Activated naive CD4-positive, alpha-beta T cell treated with anti-CD3 and anti-CD28 coated beads, Interleukin-2, amount 50 U/mL, for 72 hours (primary cell): Measurements from ENCODE around the gene ROR2. TPM values are rescaled to one million over a fixed set of nuclear protein-coding genes. Genes with fewer than 3 reads are reported as not detected.
"Not testable (repeated sequence)": the region's sequence is repeated elsewhere in the genome, so short reads cannot be mapped to it uniquely, and the experiment has no call there.

ENCODE experiments used
- ATAC-seq, 2 donors: fragments of 150-1000 bp; cut with Tn5 transposase; 2 replicates each; pipeline ENCODE4 v1.10.0; 2021; ENCODE audit warnings: mild to moderate bottlenecking in 2 of 2, moderate library complexity in 2 of 2
- DNase-seq, 2 donors: peaks; one replicate each; pipeline ENCODE4 v3.0.0; 2021 to 2022; ENCODE audit warnings: low spot score in 2 of 2
- H3K27ac Mint-ChIP-seq, 2 donors: one replicate each; pipeline ENCODE4 v1.8.0; 2022; ENCODE audit warnings: mild to moderate bottlenecking in 2 of 2, mixed read lengths in 2 of 2
- H3K36me3 Mint-ChIP-seq, 2 donors: one replicate each; pipeline ENCODE4 v1.8.0; 2022; ENCODE audit warnings: mixed read lengths in 2 of 2
- H3K9me3 Mint-ChIP-seq, 2 donors: one replicate each; pipeline ENCODE4 v1.8.0; 2022; ENCODE audit warnings: mixed read lengths in 2 of 2
- total RNA-seq, 2 donors: library from RNA; stranded (reverse); gene quantifications; one replicate each; pipeline ENCODE4 v1.2.3, GENCODE V29; 2022

Gene ROR2
- total RNA-seq, 2 donors from 2014 or later, result not detected

GRCh38 chr9:91813176-91813795 is 136.7 kb downstream of the ROR2 start:
- H3K36me3 Mint-ChIP-seq, result no peaks in the 10 kb centered on the region
- no peak overlapping the region for H3K27ac Mint-ChIP-seq
- DNase-seq, result no peak
- no peaks in the 10 kb centered on the region for H3K9me3 Mint-ChIP-seq
- no peak for ATAC-seq

GRCh38 chr9:91812191-91812590 is 137.8 kb downstream of the ROR2 start:
- H3K9me3 Mint-ChIP-seq, result no peaks in the 10 kb centered on the region
- DNase-seq (no peak), ATAC-seq (no peak)
- H3K27ac Mint-ChIP-seq, result no peak overlapping the region
- no peaks in the 10 kb centered on the region for H3K36me3 Mint-ChIP-seq

- H3K27ac Mint-ChIP-seq, result no peak overlapping the region
- H3K36me3 Mint-ChIP-seq, result no peaks in the 10 kb centered on the region
- DNase-seq (no peak), ATAC-seq (no peak)
- H3K9me3 Mint-ChIP-seq, result no peaks in the 10 kb centered on the region
Observed at GRCh38 chr9:91811024-91811909, 138.8 kb downstream of the ROR2 start.

- no peaks in the 10 kb centered on the region for H3K36me3 Mint-ChIP-seq
- H3K9me3 Mint-ChIP-seq, result no peaks in the 10 kb centered on the region
- no peak for DNase-seq
- no peak for ATAC-seq
- H3K27ac Mint-ChIP-seq, result no peak overlapping the region
Observed at GRCh38 chr9:91810286-91810905, 139.6 kb downstream of the ROR2 start.

- H3K27ac Mint-ChIP-seq, result no peak overlapping the region
- H3K36me3 Mint-ChIP-seq, result no peaks in the 10 kb centered on the region
- DNase-seq, result no peak
- ATAC-seq, result no peak
- H3K9me3 Mint-ChIP-seq, result no peaks in the 10 kb centered on the region
Observed at GRCh38 chr9:91809581-91810285, 140.3 kb downstream of the ROR2 start.

GRCh38 chr9:91807643-91808246 is 142.3 kb downstream of the ROR2 start:
- Mint-ChIP-seq H3K9me3 (no peaks in the 10 kb centered on the region), H3K36me3 (no peaks in the 10 kb centered on the region), H3K27ac (no peak overlapping the region)
- ATAC-seq (no peak), DNase-seq (no peak)

- DNase-seq (no peak), ATAC-seq (no peak)
- Mint-ChIP-seq H3K27ac (no peak overlapping the region), H3K9me3 (no peaks in the 10 kb centered on the region), H3K36me3 (no peaks in the 10 kb centered on the region)
Observed at GRCh38 chr9:91805031-91805430, 145.0 kb downstream of the ROR2 start.

GRCh38 chr9:91803970-91804752 is 145.9 kb downstream of the ROR2 start:
- Mint-ChIP-seq H3K36me3 (no peaks in the 10 kb centered on the region), H3K9me3 (no peaks in the 10 kb centered on the region), H3K27ac (no peak overlapping the region)
- DNase-seq (no peak), ATAC-seq (peak; percentile 26 to 50)

- H3K36me3 Mint-ChIP-seq, result no peaks in the 10 kb centered on the region
- ATAC-seq, result peak; percentile 14 to 31
Observed at GRCh38 chr9:91803151-91803940, 146.7 kb downstream of the ROR2 start.

GRCh38 chr9:91802391-91802790 is 147.6 kb downstream of the ROR2 start:
- H3K9me3 Mint-ChIP-seq, result no peaks in the 10 kb centered on the region
- H3K36me3 Mint-ChIP-seq, result no peaks in the 10 kb centered on the region
- no peak overlapping the region for H3K27ac Mint-ChIP-seq
- ATAC-seq (no peak), DNase-seq (no peak)

More at GRCh38 chr9:91803151-91803940, 146.7 kb downstream of the ROR2 start:
- no peaks in the 10 kb centered on the region for H3K9me3 Mint-ChIP-seq
- DNase-seq, result no peak
- no peak overlapping the region for H3K27ac Mint-ChIP-seq

- no peaks in the 10 kb centered on the region for H3K9me3 Mint-ChIP-seq
- no peaks in the 10 kb centered on the region for H3K36me3 Mint-ChIP-seq
- no peak overlapping the region for H3K27ac Mint-ChIP-seq
- ATAC-seq (no peak), DNase-seq (no peak)
Observed at GRCh38 chr9:91800473-91801030, 149.5 kb downstream of the ROR2 start.

GRCh38 chr9:91799113-91799744 is 150.8 kb downstream of the ROR2 start:
- DNase-seq, result no peak

GRCh38 chr9:91798273-91799112 is 151.5 kb downstream of the ROR2 start:
- DNase-seq, result peak in 1 of 2 donors; percentile 12
- not testable (repeated sequence) for H3K9me3 Mint-ChIP-seq, H3K36me3 Mint-ChIP-seq, H3K27ac Mint-ChIP-seq
- ATAC-seq, result peak; percentile 52 to 87

More at GRCh38 chr9:91799113-91799744, 150.8 kb downstream of the ROR2 start:
- no peak for ATAC-seq
- Mint-ChIP-seq H3K9me3 (no peaks in the 10 kb centered on the region), H3K27ac (no peak overlapping the region), H3K36me3 (no peaks in the 10 kb centered on the region)

GRCh38 chr9:91797517-91797916 is 152.5 kb downstream of the ROR2 start:
- H3K9me3 Mint-ChIP-seq, H3K27ac Mint-ChIP-seq: not testable (repeated sequence)

More at GRCh38 chr9:91797517-91797916, 152.5 kb downstream of the ROR2 start:
- DNase-seq, ATAC-seq, H3K36me3 Mint-ChIP-seq: not testable (repeated sequence)
